Spleen (tissue), 7 donors: ENCODE data around the gene CSMD2.

ENCODE experiments used
- POLR2A ChIP-seq, 3 donors: fragments of 450-650 bp; IDR thresholded peaks; one replicate each; pipeline ENCODE4 v1.5.1; 2017; ENCODE audit warnings: antibody characterized with exemption in 3 of 3, mild to moderate bottlenecking in 1 of 3
- TF ChIP-seq, protein P1 (sequence below), 11 experiments: fragments of 200-600 bp in 7 of 11; fragments of 450-650 bp in 4 of 11; sonication (generic) in 4 of 11; IDR thresholded peaks in 8 of 11; conservative IDR thresholded peaks in 3 of 11; 1 replicate in 7 of 11; 2 replicates in 4 of 11; pipeline versions ENCODE4 v1.4.0 to v1.8.0; 2016 to 2021; ENCODE audit warnings: antibody characterized with exemption in 11 of 11, inconsistent platforms in 4 of 11, mild to moderate bottlenecking in 1 of 11
- donor health status: DM: no; HTN: no; CAD: no; lungs with moderate emphysema.
- donor health status: DM: no; HTN: no; CAD: no.
- donor health status: DM: no; HTN: no; CAD: no.

DNA sequence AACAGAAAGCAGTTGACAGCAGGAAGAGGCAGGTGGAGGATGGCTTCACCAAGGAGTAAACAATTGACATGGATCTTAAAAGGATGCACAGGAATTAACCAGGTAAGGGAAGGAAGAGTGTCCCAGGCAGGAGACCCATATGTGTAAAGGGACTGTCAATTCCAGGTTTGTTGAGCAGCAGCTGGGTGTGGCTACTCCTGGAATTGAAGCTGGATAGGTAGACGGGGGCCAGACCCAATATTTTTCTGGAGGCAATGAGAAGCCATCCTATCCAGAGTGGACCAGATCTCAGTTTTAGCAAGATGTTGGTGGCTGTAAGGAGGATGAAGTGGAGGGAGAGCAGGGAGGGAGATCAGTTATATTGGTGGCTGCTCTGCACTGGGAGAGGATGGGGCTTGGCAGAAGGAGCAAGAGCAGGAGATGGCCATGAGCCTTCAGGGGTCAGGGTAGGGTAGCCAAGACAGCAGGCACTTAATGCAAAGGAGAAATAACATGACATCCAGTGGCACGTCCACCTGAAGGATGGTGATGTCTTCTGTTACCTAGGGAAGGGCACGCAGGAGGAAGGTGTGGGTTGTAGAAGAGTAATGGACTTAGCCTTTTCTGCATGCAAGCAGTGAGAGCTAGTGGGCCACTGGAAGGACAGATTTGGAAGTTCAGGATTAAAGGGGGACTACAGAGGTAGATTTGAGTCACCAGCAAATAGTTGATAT is 447.9 kb downstream of the CSMD2 start:
- TF ChIP-seq, protein P1, sequence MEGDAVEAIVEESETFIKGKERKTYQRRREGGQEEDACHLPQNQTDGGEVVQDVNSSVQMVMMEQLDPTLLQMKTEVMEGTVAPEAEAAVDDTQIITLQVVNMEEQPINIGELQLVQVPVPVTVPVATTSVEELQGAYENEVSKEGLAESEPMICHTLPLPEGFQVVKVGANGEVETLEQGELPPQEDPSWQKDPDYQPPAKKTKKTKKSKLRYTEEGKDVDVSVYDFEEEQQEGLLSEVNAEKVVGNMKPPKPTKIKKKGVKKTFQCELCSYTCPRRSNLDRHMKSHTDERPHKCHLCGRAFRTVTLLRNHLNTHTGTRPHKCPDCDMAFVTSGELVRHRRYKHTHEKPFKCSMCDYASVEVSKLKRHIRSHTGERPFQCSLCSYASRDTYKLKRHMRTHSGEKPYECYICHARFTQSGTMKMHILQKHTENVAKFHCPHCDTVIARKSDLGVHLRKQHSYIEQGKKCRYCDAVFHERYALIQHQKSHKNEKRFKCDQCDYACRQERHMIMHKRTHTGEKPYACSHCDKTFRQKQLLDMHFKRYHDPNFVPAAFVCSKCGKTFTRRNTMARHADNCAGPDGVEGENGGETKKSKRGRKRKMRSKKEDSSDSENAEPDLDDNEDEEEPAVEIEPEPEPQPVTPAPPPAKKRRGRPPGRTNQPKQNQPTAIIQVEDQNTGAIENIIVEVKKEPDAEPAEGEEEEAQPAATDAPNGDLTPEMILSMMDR (IDR thresholded peaks at IDR 0.05 in 8 of 11, conservative IDR thresholded peaks at IDR 0.05 in 3 of 11): no peak
- TF ChIP-seq POLR2A (IDR thresholded peaks at IDR 0.05): no peak
